ENCODE measurements around the gene KCNG2.
"Not testable (repeated sequence)": the region's sequence is repeated elsewhere in the genome, so short reads cannot be mapped to it uniquely, and the experiment has no call there.

The KCNG2 gene

DNA sequence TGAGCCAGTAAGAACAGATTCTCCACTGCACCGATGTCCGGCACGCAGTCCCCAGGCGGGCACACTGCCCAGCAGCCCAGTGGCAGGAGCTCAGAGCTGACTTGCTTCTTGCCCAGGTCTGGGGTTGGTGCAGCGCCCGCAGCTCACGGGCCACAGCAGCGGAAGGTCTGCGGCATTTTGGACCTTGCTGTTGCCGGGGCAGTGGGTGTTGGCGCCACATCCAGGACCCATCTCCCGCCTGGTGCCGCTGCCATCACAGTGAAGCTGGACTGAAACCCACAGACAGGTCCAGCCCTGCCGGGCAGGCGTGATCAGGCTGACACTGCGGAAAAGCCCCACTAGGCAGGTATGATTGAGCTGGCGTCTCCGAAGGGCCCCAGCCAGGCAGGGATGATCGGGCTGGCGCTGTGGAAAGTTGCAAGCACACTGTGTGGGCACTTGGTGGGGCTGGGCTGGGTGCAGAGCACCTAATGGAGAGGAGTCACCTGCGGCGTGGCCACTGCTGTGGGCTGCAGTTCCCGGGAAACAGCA lies 78.3 kb downstream of the KCNG2 start:
- ATAC-seq (ENCODE audit: low read depth) = peak; percentile 36; the same call in 2 of the 3 replicates
- no peak for DNase-seq (ENCODE audit: low spot score)
- TF ChIP-seq, protein P1, sequence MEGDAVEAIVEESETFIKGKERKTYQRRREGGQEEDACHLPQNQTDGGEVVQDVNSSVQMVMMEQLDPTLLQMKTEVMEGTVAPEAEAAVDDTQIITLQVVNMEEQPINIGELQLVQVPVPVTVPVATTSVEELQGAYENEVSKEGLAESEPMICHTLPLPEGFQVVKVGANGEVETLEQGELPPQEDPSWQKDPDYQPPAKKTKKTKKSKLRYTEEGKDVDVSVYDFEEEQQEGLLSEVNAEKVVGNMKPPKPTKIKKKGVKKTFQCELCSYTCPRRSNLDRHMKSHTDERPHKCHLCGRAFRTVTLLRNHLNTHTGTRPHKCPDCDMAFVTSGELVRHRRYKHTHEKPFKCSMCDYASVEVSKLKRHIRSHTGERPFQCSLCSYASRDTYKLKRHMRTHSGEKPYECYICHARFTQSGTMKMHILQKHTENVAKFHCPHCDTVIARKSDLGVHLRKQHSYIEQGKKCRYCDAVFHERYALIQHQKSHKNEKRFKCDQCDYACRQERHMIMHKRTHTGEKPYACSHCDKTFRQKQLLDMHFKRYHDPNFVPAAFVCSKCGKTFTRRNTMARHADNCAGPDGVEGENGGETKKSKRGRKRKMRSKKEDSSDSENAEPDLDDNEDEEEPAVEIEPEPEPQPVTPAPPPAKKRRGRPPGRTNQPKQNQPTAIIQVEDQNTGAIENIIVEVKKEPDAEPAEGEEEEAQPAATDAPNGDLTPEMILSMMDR (IDR thresholded peaks at IDR 0.05; ENCODE audit: poor library complexity, severe bottlenecking) = no peak
- Histone ChIP-seq H3K4me3 (ENCODE audit: severe bottlenecking) (no peak overlapping the region), H3K4me1 (ENCODE audit: insufficient read depth, poor library complexity, severe bottlenecking) (no peaks in the 10 kb centered on the region), H3K27ac (ENCODE audit: poor library complexity, severe bottlenecking) (no peak overlapping the region), H3K36me3 (ENCODE audit: low read depth) (no peaks in the 10 kb centered on the region), H3K9me3 (ENCODE audit: severe bottlenecking) (no peaks in the 10 kb centered on the region), H3K27me3 (ENCODE audit: insufficient read depth, poor library complexity, severe bottlenecking) (peaks cover 21% of the 10 kb centered on the region)

DNA sequence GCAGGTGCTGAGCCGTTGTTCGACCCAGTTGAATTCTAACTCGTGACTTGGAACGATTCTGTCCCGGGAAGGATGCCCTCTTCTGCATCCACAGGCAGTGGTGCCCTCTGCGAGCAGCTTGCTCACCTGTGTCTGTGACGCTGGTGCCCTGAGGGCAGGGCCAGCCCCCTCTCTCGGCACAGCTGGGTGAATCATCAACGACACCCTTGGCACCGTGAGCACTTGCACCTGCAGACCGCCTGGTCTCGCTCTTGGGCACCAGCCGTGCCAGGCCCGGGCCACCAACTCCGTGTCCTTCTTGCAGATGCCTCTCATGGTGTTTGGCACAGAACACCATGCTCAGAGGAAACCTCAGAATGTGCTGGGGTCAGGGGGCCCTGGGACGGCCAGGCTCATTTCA lies 78.8 kb downstream of the KCNG2 start:
- Histone ChIP-seq H3K4me1 (ENCODE audit: insufficient read depth, poor library complexity, severe bottlenecking) (no peaks in the 10 kb centered on the region), H3K27ac (ENCODE audit: poor library complexity, severe bottlenecking) (no peak overlapping the region), H3K36me3 (ENCODE audit: low read depth) (no peaks in the 10 kb centered on the region), H3K27me3 (ENCODE audit: insufficient read depth, poor library complexity, severe bottlenecking) (peaks cover 21% of the 10 kb centered on the region), H3K4me3 (ENCODE audit: severe bottlenecking) (no peak overlapping the region), H3K9me3 (ENCODE audit: severe bottlenecking) (no peaks in the 10 kb centered on the region)
- TF ChIP-seq, protein P1 (IDR thresholded peaks at IDR 0.05; ENCODE audit: poor library complexity, severe bottlenecking) = no peak
- DNase-seq (ENCODE audit: low spot score) (no peak), ATAC-seq (ENCODE audit: low read depth) (peak; percentile 71)

DNA sequence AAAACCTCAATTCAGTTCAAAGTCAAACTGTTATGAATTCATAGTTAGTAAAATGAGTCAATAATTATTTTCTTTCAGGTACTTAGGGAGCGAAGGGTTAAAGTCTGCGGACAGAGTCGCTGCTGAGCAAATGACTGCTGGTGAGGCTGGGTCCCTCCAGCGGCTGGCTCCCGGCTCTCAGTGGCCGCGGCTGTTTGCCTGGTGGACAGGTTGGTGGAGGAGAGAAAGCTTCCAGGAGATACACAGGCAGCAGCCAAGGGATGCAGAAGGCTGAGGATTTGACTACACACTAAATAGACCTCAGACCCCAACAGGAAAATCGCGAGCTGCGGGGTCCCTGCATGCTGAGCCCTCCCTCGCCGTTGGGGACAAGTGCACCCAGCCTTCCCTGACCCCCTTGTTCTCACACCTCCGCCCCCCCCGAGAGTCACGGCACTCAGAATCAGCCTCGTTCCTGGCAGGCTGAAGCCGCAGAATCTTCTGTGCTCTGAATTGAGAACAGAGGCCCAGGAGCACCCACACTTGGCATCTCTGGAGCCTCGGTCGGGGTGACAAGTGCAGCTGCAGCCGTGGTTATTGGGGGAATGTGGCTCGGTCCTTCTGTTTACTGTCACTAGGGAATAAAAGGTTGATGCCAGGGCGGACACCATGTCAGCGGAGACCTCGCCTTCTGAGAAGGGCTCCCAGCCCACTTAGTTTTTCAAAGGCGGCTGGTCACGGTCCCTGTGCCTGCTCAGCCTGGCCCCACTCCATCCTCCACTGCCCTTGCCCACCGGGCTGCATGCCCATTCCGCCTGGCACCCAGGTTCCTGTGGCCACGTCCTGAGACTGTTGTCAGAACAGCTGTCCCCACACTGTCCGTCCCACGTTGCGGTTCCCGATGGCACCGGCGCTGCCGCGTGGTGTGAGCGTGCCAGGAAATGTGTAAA lies 79.7 kb downstream of the KCNG2 start:
- no peak overlapping the region for H3K4me3 ChIP-seq (ENCODE audit: severe bottlenecking)
- TF ChIP-seq, protein P1 (IDR thresholded peaks at IDR 0.05; ENCODE audit: poor library complexity, severe bottlenecking) = no peak
- ATAC-seq (ENCODE audit: low read depth) (no peak), DNase-seq (ENCODE audit: low spot score) (peak; percentile 49)
- H3K27me3 ChIP-seq (ENCODE audit: insufficient read depth, poor library complexity, severe bottlenecking) = peaks cover 21% of the 10 kb centered on the region
- H3K36me3 ChIP-seq (ENCODE audit: low read depth) = no peaks in the 10 kb centered on the region
- H3K27ac ChIP-seq (ENCODE audit: poor library complexity, severe bottlenecking) = no peak overlapping the region
- H3K9me3 ChIP-seq (ENCODE audit: severe bottlenecking) = no peaks in the 10 kb centered on the region
- H3K4me1 ChIP-seq (ENCODE audit: insufficient read depth, poor library complexity, severe bottlenecking) = no peaks in the 10 kb centered on the region

DNA sequence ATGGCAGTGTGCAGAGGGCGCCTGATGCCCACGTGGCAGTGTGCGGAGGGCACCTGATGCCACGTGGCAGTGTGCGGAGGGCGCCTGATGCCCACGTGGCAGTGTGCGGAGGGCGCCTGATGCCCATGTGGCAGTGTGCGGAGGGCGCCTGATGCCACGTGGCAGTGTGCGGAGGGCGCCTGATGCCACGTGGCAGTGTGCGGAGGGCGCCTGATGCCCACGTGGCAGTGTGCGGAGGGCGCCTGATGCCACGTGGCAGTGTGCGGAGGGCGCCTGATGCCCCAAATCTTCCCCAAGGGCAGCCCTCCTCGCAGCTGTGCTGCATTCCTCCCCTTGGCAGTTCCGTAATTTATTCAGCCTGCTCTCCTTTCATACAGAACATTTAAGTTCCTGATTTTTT lies 80.5 kb downstream of the KCNG2 start:
- peaks cover 21% of the 10 kb centered on the region for H3K27me3 ChIP-seq (ENCODE audit: insufficient read depth, poor library complexity, severe bottlenecking)
- not testable (repeated sequence) for H3K4me1 ChIP-seq (ENCODE audit: insufficient read depth, poor library complexity, severe bottlenecking); H3K27ac ChIP-seq (ENCODE audit: poor library complexity, severe bottlenecking); H3K36me3 ChIP-seq (ENCODE audit: low read depth); H3K4me3 ChIP-seq (ENCODE audit: severe bottlenecking); H3K9me3 ChIP-seq (ENCODE audit: severe bottlenecking); ATAC-seq (ENCODE audit: low read depth); DNase-seq (ENCODE audit: low spot score)

DNA sequence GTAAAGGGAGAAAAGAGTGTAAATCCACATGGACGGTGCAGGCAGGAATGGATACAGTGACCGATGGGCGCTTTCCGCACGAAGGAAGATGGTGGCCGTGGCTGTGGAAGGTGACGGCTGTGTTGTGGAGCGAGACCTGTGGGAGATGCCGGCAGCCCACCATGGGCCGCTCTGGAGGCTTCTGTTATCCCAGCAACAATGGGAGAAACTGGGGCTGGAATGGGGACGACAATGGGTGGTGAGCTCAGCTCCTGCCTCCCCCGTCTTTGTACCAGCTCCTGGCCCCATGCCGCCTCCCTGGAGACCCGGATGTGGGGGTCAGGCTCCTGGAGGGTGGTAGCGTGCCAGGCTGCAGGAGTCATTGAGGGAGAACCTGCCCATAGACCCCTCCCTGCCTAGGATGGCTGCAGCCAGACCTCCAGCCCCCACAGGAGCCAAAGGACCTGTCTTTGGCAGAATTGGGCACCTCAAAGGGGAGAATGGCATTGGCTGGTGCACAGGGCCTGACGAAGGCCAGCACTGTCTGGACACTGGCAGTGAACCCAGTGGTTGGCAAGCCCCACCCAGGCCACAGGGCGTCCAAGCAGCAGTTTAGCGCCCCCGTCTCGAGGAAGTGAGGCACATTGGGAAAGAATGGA lies 81.1 kb downstream of the KCNG2 start:
- no peaks in the 10 kb centered on the region for H3K36me3 ChIP-seq (ENCODE audit: low read depth)
- H3K4me1 ChIP-seq (ENCODE audit: insufficient read depth, poor library complexity, severe bottlenecking) = no peaks in the 10 kb centered on the region
- no peaks in the 10 kb centered on the region for H3K9me3 ChIP-seq (ENCODE audit: severe bottlenecking)
- H3K4me3 ChIP-seq (ENCODE audit: severe bottlenecking) = no peak overlapping the region
- TF ChIP-seq, protein P1 (IDR thresholded peaks at IDR 0.05; ENCODE audit: poor library complexity, severe bottlenecking) = no peak
- H3K27me3 ChIP-seq (ENCODE audit: insufficient read depth, poor library complexity, severe bottlenecking) = peaks cover 21% of the 10 kb centered on the region
- no peak for DNase-seq (ENCODE audit: low spot score)
- no peak for ATAC-seq (ENCODE audit: low read depth)
- H3K27ac ChIP-seq (ENCODE audit: poor library complexity, severe bottlenecking) = no peak overlapping the region

Data from RWPE2 (cell line).